Fibroblast of skin of right biceps (primary cell): Measurements from ENCODE around the gene RAB40A.

Experiments
- DNase-seq: peaks from one replicate; pipeline ENCODE4 v3.0.0-alpha.2; 2013

RAB40A gene, protein sequence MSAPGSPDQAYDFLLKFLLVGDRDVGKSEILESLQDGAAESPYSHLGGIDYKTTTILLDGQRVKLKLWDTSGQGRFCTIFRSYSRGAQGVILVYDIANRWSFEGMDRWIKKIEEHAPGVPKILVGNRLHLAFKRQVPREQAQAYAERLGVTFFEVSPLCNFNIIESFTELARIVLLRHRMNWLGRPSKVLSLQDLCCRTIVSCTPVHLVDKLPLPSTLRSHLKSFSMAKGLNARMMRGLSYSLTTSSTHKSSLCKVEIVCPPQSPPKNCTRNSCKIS

DNA sequence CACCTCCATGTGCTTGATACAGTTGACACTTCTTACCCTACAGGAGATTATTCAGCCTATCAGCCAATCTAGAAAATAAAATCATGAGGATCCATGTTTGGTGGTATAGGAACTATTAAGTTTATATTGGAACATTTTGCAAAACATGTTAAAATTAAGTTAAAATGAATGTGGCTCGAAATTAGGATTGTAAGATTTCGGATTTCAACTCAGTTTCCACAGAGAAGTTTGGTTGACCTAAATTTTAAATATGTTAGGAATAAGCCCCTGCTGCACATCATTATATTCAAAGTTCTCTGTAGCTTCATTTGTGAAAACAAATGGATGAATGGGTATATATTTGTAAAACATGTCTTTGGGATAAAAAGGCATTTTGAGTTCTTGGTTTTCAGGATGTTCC, at the start of gene RAB40A:
RAB40A (minus strand) TSS at position 101 of the 400 bp plus-strand sequence. CDS start 18,733 bp downstream, outside the sequence.
- DNase-seq, result no peak

DNA sequence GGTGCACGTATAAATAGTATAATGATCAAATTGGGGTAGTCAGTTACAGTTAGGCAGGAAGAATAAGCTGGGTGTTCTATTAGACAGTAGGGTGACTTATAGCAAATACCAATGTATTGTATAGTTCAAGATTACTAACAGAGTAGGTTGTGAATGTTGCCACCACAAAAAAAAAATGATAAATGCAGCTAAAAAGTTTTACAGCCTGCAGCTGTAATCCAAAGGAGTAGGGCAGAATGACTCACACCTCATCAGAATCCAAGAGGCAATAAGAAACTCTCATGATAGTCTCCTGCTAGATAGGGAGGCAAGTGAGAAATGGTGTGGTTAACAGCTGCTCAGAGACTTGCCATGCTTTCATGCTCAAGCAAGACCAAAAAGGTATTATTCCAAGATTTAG, 46.5 kb upstream of the RAB40A start:
- peak; percentile 74 for DNase-seq

DNA sequence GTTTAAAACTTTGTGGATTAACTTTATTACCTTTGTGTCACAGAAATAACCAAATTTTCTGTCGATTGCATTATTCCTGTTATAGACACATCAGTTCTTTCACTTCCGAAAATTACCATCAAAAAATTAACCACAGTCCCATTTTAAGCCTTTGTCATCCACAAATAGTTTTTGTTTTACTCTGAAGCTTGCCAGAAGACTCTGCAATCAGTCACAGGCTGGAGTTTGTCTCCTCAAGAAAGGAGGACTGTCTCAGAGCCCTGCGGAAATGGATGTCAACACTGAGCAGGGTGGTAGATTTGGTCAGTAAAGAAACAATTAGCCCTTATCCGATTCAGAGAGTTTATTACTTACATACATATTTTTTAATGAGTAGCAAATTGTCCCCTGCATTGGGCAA, 45.9 kb upstream of the RAB40A start:
- DNase-seq, result no peak

- DNase-seq, result peak; percentile 30
Observed at GRCh38 chrX:103562801-103563200, 43.5 kb upstream of the RAB40A start.

DNA sequence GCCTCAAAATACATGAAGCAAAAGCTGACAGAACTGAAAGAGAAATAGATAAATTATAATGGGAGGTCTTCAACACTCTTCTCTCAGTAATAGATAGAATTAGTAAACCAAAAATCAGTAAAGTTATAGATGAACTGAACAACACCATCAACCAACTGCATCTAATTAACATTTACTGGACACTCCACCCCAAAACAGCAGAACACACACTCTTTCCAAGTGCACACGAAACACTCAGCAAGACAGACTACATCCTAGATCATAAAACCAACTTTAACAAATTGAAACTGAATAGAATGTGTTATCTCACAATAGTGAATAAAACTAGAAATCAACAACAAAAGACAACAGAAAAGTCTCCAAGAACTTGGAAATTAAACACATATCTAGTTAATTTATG, 41.0 kb upstream of the RAB40A start:
- DNase-seq, result no peak

DNA sequence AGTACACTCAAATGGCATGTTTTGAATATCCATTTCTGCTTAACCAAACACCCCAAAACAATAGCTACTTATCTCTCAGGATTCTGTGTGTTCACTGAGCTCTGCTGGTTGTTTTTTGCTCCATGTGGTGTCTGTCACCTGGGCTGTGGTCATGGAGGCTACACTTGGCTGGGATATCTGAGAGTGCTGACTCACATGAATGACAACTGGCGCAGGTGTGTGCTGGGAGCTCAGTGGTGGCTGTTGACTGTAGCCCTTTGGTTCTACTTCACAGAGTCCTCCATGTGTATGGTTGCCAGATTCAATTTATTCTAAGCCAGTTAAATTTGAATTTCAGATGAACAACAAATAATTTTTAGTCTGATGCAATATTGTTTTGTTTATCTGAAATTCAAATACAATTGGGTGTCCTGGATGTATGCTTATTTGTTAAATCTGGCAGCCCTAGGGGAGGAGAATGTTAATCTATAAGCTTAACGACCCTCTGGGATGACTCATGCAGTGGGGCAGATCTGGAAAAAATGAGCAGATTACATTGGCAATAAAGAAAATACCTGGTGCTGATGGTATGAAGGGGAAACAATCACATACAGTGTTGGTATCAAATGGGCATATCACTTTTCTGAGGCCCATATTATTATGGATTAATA, 37.8 kb upstream of the RAB40A start:
- no peak for DNase-seq

DNA sequence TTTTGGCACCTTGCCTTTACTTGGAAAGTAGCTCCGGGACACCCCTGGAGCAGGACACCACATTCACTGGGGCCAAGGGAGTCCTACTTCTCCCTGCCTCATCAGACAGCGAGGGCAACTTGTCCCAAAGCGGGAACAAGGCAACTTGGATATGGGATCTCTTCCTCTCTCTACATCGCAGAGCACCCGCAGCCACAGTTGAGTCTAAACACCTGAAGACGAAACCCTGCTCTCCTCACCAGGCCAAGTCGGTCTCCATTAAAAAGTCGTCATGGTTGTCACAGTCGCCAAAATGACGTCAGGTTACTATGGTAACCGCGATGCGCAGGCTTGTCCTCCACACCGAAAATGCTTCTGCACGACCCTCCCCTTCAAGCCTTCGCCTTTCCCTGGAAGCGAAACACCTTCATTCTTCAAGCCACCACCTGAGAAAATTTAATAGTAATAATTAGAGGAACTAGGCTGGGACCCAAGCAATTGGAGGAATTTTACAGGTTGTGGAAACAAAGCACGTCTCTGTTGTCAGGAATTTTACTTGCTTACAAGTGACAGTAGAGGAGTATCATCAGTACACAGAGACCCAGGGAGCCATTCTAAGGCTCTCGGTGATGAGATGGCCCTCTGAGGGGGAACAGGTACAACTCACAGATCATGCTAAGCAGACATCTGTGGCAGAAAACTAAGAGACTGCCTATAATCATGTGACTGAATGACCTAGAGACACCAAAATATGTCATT, 35.6 kb upstream of the RAB40A start:
- peak; percentile 72 for DNase-seq

DNA sequence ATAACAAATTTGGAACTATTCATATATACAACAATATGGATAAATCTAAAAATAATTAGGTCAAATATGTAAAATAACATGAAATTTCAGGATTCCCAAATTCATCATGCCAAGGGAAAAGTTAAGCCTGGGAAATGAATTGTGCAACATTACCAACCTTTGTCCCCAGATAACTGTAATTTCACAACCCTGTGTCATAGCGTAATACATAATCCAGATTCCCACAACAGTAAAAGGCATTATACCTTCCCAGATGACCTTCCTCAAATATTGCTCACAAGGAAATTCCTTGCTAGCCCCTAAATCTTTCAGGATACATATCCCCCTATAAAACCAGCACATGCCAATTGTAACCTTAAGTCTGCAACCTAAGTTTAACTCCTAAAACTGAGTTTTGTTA, 32.9 kb upstream of the RAB40A start:
- no peak for DNase-seq

DNA sequence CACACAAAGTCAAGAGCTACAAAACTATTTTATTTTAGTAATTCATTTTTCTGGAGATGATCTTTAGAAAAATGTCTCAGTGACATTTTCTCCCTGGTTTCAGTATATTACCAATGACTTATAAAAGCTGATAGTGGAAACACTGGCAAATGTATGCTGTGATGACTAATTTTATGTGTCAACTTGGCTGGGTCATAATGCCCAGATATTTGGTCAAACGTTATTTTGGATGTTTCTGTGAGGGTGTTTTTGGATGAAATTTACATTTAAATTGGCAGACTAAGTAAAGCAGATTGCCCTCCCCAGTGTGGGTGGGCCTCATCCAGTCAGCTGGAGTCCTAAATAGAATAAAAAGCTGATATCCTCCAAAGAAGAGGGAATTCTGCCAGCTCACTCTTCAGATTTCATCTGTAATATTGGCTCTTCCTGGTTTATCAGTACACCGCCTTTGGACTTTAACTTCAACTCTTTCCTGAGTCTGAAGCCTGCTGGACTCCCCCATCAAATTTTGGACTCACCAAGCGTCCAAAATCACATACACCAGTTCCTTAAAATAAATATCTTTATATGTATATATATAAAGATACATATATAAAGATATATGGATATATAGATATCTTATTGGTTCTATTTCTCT, 31.2 kb upstream of the RAB40A start:
- no peak for DNase-seq

- DNase-seq, result no peak
Observed at GRCh38 chrX:103549916-103550315, 30.6 kb upstream of the RAB40A start.

GRCh38 chrX:103540145-103540544, 20.9 kb upstream of the RAB40A start:
- peak; percentile 47 for DNase-seq

- DNase-seq, result no peak
Observed at GRCh38 chrX:103539695-103540094, 20.4 kb upstream of the RAB40A start.

DNA sequence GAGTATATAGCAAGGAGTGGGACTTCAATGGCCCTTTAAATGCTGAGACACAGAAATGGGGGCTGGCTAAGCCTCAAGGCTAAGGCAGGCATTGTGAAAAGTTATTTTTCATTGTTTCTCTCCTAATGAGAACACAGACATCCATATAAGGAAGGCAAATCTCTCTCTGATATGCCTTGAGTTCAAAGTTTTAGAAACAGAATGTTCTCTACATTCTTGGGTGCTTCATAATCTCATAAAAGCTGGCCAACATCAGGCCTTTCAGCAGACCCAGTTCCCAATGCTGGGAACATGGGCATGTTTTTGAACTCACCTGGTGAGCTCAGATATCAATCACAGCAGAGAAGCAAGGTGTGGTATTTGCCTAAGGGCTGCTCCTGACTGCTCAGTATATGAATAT, 19.4 kb upstream of the RAB40A start:
- peak; percentile 14 for DNase-seq

DNA sequence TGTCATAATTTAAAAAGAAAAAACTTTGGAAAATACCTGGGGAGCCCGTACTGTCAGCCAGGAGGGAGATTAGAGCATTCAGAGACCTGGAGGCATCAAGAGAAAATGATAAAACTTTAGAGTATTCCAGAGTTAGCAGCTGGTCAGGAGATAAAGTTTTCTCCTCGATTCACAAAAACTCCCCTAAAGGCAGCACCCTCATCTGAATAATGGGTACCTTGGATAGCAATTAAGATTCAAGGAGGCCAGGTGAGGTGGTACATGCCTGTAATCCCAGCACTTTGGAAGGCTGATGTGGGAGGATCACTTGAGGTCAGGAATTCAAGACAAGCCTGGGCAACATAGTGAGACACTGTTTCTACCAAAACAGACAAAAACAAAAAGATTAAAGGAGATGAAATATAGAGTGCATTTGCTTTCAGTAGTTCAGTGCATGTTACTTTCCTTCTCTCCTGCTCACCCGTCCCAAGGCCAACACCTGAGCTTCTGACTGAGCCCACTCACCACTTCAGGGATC, 18.6 kb upstream of the RAB40A start:
- no peak for DNase-seq

GRCh38 chrX:103536732-103537131, 17.4 kb upstream of the RAB40A start:
- DNase-seq, result no peak

GRCh38 chrX:103536071-103536470, 16.8 kb upstream of the RAB40A start:
- no peak for DNase-seq

- DNase-seq, result no peak
Observed at GRCh38 chrX:103535206-103535605, 15.9 kb upstream of the RAB40A start.

- peak; percentile 60 for DNase-seq
Observed at GRCh38 chrX:103533511-103534216, 14.4 kb upstream of the RAB40A start.

DNA sequence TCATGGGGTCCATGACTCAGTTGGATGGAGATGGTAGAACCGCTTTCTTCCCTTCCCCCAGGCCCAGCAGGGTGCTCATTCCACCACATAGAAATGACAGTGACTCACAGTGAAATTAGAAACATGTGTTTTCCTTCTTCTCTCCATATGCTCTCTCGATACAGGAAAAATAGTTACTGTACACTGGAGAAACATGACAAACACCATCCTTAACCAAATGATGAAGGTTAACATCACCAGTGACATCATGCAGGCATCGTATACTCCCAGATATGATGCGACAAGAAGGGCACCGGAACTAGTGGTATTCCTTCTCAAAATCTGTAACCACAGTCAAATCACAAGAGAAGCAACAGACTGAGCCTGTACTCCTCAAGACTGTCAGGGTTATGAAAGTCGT, 11.7 kb upstream of the RAB40A start:
- DNase-seq, result peak; percentile 90

- DNase-seq, result peak; percentile 68
Observed at GRCh38 chrX:103530545-103530944, 11.3 kb upstream of the RAB40A start.

DNA sequence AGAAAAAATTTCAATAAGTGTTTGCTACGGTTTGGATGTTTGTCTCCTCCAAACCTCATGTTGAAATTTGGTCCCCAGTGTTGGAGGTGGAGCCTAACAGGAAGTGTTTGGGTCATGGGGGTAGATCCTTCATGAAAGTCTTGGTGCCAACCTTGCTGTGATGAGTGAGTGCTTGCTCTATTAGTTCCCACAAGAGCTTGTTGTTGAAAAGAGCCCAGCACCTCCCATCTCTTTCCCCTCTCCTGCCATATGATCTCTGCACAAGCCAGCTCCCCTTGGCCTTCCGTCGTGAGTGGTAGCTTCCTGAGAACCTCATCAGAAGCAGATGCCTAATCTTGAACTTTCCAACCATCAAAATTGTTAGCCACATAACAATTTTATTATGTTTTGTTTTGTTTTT, 10.3 kb upstream of the RAB40A start:
- DNase-seq, result no peak

- no peak for DNase-seq
Observed at GRCh38 chrX:103524747-103525146, 5.5 kb upstream of the RAB40A start.

GRCh38 chrX:103523605-103524004, 4.3 kb upstream of the RAB40A start:
- no peak for DNase-seq
